Stimulated activated CD8-positive, alpha-beta memory T cell treated with anti-CD3 and anti-CD28 coated beads, Interleukin-15, amount 100 ng/mL, for 24 hours (primary cell): ENCODE results near the gene ANO9.
"Not testable (repeated sequence)": the region's sequence is repeated elsewhere in the genome, so short reads cannot be mapped to it uniquely, and the experiment has no call there.

Experiments used
- DNase-seq: peaks from one replicate; pipeline ENCODE4 v3.0.0-alpha.2; 2020; ENCODE audit warnings: low read depth

The ANO9 gene

DNA sequence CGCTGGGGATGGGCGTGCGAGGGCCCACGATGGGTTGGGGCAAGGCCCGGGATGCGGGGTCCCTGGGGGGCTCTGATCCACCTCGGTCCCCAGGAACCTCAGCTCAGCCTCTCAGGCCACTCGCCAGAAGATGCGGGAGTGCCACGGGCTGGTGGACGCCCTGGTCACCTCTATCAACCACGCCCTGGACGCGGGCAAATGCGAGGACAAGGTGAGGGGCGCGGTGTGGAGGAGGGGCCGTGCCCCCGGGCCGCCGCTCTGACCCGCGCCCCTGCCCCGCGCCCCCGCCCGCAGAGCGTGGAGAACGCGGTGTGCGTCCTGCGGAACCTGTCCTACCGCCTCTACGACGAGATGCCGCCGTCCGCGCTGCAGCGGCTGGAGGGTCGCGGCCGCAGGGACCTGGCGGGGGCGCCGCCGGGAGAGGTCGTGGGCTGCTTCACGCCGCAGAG lies 41.5 kb downstream of the ANO9 start:
- DNase-seq = no peak

DNA sequence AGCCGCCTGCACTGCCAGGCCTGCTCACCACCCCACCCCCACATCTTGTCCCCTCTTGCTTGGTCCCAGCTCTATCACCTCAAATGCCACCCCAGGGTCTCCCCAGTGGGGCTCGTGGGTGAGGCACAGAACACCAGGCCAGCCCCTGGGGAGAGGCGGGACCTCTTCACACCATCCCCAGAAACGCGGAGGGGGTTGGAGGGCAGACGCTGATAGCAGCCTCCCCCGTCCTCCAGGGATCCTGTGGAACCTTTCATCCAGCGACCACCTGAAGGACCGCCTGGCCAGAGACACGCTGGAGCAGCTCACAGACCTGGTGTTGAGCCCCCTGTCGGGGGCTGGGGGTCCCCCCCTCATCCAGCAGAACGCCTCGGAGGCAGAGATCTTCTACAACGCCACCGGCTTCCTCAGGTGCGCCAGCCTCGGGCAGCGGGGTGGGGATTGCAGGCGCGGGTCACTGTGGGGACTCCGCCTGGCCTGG lies 42.0 kb downstream of the ANO9 start:
- DNase-seq = no peak

DNA sequence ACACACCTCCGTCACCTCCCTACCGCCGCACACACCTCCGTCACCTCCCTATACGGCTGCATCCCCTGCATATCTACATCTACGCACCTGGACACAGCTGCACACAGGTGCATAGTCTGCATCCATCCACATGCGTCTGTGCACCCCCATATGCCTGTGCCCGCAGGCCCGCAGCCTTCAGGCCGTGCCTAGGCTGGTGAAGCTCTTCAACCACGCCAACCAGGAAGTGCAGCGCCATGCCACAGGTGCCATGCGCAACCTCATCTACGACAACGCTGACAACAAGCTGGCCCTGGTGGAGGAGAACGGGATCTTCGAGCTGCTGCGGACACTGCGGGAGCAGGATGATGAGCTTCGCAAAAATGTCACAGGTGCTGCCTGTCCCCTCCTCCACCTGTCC lies 43.0 kb downstream of the ANO9 start:
- DNase-seq = no peak

DNA sequence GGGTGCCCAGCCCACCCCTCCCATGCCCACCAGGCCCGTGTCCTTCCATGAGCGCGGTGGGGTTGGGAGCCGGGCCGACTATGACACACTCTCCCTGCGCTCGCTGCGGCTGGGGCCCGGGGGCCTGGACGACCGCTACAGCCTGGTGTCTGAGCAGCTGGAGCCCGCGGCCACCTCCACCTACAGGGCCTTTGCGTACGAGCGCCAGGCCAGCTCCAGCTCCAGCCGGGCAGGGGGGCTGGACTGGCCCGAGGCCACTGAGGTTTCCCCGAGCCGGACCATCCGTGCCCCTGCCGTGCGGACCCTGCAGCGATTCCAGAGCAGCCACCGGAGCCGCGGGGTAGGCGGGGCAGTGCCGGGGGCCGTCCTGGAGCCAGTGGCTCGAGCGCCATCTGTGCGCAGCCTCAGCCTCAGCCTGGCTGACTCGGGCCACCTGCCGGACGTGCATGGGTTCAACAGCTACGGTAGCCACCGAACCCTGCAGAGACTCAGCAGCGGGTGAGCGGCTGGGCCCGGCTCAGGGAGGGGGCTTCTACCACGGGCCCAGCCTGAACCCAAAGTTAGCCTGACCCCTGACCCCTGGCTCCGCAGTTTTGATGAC lies 44.8 kb downstream of the ANO9 start:
- DNase-seq = no peak

DNA sequence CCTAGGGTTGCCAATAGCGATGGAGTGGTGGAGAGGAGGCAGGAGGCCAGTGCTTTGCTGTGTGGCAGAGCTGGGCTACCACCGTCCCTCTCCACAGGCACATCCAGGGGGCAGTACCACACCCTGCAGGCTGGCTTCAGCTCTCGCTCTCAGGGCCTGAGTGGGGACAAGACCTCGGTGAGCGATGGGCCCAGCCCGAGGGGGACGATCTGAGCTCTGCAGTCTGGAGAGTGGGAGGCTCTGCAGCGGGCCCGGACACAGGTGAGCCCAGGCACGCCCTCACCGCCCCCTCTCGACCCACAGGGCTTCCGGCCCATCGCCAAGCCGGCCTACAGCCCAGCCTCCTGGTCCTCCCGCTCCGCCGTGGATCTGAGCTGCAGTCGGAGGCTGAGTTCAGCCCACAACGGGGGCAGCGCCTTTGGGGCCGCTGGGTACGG lies 45.3 kb downstream of the ANO9 start:
- DNase-seq = no peak

DNA sequence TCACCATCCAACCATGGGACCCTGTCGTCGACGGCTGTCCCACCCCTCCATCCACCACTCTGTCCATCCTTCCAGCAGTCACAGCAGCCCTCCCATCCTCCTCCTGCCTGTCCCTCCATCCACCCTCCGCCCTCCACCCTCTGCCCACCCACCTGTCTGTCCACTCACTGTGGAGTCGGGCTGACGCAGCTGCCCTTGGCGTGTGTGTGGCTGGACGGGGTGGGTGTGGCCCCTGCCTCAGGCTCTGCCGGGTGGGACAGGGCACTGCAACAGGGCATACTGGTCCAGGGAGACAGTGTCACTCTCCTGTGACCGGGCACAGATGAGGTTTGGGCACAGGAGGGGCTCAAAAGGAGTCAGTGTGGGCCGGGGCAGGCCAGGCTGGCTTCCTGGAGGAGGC lies 45.9 kb downstream of the ANO9 start:
- DNase-seq = no peak

DNA sequence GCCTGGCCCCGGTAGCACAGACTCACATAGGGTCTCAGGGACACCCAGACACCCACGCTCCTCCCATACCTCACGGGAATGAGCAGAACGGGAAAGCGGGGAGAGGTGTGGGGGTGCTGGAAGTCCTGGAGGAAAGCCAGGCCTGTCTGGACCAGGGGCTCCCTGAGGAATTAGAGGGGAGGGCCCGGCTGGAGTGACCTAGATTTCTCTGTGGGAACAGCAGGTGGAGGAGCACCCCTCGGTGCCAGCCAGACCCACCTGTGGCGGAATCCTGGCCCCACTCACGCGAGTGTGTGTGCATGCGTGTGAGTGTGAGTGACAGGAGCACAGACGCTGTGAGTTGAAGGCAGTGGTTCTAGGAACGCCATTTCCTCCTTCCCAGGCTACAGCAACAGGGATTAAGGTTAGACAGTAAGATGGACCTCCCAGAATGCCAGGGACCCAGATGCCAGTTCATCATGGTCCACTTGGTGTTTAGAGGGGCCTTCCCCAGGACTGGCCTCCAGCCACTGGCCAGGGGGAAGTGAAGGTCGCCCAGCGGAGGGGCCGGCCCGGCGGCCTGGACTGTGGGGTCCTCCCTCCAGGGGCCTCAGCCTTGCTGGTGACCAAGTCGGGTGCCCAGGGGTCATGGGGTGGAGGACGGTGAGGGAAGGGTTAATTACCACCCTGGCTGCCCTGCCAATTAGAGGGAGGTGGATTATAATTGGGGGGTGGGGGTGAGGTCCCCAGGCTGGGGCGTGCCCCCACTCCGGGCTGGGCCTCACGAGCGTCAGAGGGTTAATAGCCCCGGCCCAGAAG lies 46.8 kb downstream of the ANO9 start:
- DNase-seq = no peak

DNA sequence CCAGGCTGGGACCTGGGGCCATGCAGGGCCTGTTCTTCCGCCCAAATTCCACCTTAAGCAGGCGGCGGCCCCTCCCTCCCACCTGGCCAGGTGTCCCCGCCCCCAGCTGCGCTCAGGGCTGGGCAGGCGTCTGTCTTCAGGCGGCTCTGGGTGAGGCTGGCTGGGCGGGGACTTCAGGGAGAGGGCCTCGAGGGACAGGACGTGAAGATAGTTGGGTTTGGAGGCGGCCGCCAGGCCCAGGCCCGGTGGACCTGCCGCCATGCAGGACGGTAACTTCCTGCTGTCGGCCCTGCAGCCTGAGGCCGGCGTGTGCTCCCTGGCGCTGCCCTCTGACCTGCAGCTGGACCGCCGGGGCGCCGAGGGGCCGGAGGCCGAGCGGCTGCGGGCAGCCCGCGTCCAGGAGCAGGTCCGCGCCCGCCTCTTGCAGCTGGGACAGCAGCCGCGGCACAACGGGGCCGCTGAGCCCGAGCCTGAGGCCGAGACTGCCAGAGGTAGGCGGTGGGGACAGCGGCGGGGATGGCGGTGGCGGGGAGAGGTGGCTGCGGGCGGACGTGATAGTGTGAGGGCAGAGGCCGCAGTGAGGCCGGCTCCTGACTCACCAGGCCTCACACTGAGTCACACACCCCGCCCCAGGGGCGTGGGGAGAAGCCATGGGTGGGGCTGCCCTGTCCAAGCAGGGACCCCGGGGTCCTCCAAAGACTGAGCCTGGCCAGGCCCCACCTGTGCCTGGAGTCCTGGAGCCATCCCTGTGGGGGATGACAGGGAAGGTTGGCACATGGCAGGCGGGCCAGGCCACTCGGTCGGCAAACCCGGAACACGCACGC lies 47.6 kb downstream of the ANO9 start, which contains the start of gene PKP3:
Gene PKP3 (plus strand): TSS at position 176 of the 824 bp plus-strand sequence. CDS start 84 bp downstream, at position 260.
- DNase-seq = no peak

DNA sequence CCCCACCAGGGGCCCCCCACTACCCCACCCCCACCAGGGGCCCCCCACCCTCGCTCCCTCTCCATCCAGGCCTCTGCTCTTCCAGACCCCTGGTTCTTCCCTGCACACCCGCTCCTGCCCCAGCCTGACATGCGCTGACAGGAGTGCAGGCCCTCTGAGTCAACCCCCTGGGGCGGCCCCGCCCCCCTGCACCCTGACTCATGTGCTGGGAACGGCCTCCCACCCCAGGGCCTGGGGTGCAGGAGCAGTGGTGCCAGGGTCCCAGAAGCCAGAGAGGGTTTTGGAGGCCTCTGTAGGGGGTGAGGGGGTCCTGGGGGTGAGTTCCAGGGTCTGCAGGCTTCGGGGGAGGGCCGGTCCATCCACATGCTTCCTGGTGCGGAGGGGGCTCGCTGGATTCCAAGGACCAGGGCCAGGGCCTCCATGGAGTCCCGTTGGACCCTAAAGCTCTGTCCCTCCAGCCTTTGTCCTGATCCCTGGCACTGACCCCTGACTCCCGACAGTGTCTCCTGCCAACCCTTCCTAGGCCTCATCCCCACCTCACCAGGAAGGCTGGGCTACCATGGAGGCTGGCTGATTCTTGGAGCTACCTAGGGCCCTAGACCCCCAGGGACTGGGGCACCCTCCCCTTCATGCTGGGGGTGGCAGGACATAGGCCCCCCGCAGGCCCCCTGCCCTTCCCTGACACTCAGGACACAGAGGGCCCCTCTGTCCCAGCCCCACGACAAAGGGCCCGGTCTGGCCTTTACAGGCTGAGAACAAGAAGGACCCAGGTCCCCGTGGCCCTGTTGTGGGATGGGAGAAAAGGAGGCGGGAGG lies 48.4 kb downstream of the ANO9 start:
- no peak for DNase-seq

DNA sequence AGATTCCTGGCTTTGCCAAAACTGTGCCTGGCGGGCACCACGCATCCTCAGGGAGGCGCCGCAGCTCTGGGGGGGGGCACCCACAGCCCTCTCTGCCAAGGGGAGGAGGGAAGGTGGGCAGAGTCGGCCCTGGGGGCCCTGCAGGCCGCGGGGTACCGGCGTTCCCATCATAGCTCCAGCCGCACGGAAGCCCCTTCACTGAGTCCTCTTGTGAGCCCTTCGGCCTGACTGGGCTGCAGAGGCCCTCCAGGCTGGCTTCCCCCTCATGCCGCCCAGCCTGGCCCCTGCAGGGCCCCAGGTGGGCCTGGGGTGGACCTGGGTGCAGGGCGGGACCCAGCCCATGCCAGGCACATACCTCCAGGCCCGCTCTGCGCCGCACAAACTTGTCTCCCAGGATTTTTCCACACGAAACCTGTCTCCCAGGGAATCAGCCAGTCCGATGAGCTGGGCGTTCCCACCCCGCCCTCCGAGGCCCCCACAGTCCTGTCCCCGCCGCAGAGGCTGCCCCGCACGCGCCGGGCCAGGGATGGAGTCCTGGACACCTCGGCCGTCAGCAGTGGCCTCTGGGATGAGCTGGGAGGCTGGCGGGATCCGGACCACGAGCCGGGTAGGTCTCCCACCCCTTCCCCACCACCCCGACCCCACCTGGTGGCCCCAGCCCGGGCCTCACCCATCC lies 49.6 kb downstream of the ANO9 start:
- DNase-seq = no peak

DNA sequence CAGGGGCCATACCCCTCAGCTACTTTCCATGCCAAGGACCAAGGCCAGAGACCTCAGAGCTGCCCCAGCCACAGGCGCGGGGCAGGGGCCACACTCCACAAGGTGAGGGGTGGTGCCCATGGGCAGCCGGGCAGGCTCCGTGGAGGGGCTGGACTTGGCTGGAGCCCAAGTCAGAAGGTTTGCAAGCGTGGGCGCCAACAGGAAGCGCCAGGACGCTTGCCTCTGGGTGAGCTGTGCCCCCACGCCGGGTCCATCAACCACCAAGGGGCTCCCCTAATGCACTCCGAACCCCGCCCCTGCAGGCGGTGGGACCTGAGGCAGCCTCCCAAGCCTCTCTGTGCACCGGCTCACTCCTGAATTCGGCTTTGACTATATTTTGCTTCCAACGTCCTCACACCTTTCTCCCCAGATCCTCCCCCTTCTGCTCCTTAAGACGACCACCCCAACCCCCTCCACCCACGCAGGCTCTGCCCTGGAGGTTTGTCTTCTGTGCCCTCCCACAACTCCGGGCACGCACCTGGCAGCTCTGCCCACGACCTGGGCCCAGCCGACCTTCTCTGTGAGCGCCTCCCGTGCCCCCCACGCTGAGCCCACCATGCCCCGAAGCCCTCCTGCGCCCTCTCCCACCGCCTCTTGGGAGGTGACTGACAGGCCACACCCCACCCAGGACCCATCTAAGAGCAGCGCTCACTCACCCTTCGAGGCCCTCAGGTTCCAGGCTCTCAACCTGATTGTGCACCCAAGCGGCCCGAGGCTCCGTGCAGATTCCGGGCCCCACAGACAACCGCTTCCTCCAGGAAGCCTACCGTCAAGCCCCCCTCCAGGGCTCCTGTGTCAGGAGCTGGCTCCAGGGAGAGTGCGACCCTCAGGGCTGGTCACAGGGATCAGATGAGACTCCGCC lies 50.4 kb downstream of the ANO9 start:
- no peak for DNase-seq

DNA sequence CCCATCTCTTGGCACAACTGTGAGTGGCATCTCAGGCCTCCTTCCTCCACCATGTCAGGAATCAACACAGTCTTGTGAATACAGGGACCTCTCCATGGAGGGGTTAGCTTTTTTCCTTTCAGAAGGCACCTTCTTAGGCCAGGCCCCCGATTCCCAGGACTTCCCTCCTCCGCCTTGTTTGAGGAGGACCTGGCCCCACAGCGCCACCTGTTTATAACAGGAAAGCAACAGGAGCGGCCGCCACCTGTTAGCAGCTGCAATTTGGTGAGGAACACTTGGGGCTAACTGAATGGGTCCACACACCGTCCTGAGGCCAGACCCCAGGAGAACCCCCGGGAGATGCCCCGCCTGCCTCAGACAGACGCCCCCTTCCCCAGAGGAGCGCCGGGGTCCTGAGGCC lies 51.6 kb downstream of the ANO9 start:
- DNase-seq = no peak

DNA sequence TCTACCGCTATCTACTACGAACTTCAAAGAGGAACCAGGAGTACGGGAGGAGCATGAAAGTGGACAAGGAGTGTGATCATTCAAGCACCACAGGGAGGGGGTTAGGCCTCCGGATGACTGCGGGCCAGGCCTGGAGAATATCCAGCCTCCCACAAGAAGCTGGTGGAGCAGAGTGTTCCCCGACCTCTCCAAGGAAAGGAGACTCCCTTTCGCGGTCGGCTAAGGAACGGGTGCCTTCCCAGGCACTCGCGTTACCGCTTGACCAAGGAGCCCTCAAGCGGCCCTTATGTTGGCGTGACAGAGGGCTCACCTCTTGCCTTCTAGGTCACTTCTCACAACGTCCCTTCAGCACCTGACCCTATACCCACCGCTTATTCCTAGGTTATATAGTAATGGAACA lies 52.4 kb downstream of the ANO9 start:
- not testable (repeated sequence) for DNase-seq

DNA sequence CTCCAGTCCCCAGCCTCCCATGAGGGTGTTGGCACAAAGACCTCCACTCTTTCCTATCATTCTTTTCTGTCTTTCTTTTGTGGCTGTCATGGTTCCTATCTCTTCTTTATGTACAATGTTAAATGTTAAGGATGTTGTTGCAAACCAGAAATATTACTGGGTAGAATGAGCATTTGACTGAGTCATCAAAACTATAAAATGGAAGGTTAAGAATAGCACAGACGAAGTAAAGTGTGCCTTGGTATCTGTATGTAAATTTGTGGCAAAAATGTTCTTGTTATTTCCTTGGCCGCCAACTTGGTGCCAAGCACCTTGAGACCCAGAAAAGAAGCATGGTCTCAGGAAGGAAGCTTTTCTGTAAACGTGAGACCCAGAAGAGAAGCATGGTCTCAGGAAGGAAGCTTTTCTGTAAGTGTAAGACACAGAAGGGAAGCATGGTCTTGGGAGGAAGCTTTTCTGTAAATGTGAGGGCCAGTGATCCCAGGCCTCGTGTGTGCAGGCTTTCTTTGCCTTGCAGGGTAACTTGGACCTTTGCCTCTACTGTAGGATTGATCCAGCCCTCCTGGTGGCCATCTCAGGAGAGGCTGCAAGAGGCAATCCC lies 54.5 kb downstream of the ANO9 start:
- no peak for DNase-seq

DNA sequence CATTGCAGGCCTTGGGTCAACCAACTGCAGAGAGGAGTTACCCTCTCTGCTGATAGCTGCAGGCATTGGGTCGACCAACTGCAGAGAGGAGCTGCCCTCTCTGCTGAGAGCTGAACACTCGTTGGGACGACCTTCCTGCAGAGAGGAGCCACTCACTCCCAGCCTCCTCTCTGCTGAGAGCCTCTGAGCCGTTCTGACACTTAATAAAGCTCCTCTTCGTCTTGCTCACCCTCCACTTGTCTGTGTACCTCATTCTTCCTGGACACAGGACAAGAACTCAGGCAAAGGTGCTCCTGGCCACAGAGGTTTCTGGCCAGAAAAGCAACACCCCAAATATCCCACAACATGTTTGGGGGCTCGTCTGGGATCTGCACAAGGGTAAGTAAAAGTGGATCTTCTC lies 55.3 kb downstream of the ANO9 start:
- DNase-seq = no peak

DNA sequence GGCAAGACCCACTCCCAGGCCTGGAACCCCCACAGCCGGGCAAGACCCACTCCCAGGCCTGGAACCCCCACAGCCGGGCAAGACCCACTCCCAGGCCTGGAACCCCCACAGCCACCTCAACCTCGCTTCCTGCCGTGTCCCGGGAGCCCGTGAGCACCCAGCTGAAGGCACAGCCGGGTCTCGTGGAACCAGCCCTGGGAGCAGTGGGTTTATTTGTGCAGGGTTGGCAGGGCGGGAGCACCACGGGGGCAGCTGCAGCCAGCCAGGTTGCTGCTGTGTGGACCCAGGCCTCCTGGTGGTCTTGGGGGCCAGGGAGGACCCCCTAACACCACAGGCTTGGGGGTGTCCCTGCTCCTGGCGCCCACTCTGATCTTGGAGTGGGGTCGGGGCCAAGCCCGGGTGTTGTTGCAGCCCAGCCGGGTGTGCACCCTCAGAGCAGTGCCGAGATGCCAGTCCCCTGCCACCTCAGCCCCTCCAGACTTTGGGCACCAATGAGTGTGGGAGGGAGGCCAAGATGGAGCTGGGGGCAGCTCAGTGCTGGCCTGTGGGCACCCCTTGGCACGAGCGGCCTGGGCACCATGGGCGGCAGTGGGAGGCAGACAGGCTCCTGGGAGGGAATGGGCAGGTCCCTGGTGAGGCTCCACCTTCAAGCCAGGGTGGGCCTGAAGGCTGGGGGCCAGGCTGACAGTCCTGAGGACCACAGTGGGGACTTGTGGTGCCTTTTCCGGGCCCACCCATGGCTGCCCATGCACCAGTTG lies 56.0 kb downstream of the ANO9 start:
- DNase-seq = no peak

DNA sequence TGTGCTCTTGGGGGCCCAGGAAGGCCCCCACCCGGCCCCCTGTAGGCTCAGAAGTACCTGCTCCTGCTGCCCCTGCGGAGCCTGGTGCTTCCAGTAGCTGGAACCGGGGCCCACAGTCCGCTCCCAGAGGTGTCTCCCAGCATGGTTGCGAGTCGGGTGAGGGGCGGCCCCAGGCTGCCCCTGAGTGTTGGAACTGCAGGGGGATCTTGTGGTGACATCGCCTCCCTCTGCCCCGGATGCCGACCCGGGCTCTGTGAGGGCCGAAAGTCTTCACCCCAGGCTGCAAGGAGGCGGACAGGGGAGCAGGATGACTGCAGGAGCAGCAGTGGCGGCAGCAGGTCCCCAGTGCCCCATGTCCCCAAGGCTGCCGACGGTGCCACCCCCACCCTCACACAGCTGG lies 57.3 kb downstream of the ANO9 start:
- DNase-seq = no peak

DNA sequence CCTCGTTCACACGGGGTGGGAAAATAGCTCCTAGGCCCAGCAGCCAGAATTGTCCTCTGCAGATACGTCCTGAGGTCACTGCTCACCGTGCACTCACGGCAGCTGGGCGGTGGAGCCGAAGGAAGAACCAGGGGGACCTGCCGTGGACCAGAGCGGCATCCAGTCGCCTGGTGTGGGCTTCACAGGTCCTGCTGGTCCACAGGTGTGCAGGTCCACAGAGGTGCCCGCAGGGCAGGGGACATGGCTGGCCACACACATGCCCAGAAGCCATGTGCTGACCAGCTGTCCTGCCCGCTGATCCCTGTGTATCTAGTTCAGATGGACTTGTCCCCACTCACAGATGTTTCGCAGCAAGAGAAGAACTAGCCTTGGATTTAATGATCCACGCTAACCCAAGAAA lies 58.4 kb downstream of the ANO9 start:
- DNase-seq = no peak

DNA sequence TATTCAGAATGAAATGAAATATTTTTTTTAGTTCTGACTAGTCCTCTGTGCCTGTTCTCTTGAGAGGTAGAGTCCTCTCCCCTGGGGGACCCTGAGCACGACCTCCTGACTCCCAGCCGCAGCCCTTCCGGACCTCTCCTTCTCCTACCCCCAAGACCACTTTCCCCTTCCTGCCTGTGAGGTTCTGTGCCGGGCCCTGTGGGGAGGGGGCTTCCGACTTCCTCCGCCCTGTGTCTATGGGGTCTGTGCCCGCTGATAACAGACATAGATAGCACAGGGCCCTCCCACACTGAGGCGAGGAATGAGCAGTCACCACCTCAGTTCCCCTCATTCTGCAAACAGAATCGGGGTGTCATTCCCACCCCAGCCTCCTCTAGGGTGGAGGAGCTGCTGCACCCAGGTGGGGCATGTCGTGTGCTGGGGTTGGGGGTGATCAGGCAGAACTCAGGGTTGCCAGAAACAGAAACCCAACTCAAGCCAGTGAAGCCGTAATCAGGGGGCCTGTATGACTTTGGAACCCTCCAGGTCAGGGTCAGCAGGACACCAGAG lies 59.7 kb downstream of the ANO9 start:
- DNase-seq = no peak
